ENCODE data around the gene SYNGAP1.

SYNGAP1 gene

GRCh38 chr6:33421344-33421643 lies 1.4 kb downstream of the SYNGAP1 start:
- DNase-seq (ENCODE audit: low read depth in 2 of 2) = no peak

GRCh38 chr6:33423777-33424176 lies 3.9 kb downstream of the SYNGAP1 start:
- DNase-seq (ENCODE audit: low read depth in 2 of 2) = no peak

DNA sequence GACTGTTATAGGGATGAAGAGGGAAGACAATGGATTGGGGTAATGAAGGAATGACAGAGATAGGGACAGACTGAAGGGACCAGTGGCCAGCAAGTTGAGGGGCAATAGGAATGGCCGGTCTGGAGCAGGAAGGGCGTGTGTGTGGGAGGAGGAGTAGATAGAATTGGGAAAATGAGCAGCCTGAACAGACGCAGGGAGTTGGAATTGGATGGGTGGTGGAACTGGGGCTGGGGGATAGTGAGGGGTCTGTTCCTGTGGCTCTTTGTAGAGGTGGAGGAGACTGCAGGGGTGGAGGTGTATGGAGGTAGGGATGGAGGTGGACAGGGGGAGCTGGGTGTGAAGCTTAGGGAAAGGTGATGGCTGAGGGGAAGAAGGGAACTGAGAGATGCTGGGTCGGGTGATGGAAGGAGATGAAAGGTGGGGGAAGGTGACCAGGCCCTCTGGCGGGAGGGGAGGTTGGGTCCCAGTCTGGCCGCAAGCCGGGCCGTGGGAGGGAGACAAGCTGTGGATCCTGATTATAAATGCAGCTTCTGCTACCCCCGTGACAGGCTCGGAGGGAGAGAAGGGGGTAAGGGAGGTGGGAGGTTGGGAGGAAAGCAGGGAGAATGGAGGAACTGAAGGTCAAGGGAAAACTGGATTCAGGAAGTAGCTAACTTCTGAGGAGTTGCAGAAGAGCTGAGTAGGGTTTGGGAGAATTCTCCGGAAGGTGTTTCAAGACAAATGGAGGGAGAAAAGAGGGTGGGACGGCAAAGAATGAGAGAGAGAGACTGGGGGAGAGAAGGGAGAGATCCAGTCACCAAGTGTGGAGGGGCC lies 5.2 kb downstream of the SYNGAP1 start:
- no peak for DNase-seq (ENCODE audit: low read depth in 2 of 2)

DNA sequence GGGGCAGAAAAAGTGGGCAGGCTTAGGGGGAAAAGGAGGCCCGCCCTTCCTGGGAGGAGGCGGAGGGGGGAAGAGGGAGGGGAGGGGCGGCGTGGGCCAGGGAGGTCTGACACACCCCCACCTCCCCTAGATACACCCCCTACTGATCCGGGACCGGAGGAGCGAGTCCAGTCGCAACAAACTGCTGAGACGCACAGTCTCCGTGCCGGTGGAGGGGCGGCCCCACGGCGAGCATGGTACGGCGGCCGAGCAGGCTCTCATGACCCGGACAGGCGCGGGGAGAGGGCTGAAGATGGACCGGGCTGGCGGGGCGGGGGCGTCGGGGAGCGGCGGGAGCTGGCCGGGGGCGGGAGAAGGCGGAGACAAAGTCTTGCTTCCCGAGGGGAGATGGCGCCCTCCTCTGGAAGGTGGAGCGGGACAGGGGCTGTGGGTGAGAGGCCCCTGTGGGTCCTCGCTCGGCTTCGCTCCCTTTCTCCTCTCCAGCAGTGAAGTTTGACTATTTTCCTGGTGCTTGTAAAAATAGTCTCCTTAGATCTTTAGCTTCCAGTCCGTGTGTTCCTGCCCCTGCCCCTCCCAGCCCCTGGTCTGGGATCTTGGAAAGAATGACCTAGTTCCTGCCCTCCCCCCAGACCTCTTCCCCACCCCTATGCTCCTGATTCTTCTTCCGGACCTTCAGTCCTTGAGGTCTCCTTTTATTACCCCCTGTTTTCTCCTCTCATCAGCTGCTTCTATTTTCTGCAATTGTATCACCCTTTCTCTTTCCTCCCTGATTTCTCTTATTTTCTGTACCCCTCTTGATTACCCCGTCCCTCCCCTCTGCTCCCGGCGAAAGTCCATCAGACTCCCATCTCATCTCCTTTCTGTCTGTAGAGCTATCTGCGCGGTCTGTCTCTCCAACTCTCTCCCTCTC lies 6.1 kb downstream of the SYNGAP1 start:
- peak; percentile 79 to 84 for DNase-seq (ENCODE audit: low read depth in 2 of 2)

DNA sequence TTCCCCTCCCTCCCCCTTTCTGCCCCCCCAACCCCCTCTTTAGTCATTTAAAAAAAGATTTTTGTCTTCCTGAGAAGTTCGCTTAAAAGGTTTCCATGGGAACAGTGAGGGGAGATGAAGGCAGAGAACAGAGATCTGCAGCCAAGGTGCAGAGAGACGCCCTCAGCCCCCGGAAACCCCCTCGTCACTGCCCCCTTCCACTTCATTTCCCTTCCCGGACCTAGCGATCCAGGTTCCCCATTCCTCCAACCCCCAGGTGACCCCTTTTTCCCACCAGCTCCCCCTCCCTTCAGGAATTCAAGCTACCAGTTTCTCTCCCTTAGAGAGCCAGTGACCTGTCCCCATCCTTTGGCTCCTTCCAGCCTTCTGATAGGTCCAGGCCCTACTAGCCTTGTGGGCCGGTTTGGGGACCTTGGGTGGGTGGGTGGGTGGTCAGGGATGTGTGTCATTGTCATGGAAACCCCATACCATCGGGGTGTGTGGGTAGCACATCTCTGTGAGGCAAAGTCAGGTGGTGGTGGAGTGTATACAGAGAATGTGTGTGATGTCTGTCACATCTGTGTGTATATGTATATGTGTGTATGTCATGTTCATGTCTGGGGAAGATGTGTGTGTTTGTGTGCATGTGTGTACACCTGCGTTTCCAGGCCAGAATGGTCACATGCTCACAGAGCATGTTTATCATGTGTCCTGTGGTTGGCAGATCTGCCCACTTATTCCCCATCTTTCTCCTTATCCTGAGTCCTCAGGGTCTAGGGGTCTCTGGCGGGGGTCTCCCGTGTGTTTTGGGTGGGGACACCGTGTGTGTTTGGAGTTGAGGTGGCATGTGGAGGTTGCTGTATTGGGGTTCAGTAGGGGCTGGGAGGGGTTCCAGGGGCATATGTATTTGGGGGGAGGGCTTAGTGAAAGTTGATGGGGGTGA lies 7.0 kb downstream of the SYNGAP1 start:
- DNase-seq (ENCODE audit: low read depth in 2 of 2) = no peak

DNA sequence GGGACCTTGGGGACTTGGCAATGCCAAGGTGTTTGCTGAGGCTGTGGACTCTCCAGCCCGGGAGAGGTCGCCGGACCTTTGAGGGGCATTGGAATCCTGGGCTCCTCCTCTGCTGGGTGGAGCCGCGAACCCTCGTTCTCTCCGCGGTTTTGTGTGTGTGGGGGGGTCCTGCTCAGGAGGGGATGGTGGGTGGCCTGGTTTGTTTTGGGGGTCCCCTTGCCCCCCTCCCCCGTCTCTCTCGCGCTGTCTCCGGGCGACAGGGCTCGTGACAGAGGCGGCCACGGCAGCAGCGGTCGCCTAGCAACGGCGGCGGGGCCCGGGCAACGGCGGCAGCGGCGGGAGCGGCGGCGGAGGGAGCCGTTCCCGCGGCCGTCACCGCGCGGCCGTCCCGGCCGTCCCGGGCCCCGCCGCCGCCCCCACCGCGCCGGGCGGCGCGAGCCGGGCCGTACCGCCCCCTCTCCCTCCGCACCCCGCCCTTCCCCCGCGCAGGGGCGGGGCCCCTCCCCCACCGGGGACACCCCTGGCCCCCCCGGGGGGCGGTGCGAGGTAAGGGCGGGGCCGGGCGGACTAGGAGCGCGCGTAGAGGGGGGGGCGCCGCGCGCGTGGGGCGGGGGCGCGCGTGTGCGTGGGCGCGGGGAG lies 7.8 kb downstream of the SYNGAP1 start:
- peak; percentile 41 to 55 for DNase-seq (ENCODE audit: low read depth in 2 of 2)

DNA sequence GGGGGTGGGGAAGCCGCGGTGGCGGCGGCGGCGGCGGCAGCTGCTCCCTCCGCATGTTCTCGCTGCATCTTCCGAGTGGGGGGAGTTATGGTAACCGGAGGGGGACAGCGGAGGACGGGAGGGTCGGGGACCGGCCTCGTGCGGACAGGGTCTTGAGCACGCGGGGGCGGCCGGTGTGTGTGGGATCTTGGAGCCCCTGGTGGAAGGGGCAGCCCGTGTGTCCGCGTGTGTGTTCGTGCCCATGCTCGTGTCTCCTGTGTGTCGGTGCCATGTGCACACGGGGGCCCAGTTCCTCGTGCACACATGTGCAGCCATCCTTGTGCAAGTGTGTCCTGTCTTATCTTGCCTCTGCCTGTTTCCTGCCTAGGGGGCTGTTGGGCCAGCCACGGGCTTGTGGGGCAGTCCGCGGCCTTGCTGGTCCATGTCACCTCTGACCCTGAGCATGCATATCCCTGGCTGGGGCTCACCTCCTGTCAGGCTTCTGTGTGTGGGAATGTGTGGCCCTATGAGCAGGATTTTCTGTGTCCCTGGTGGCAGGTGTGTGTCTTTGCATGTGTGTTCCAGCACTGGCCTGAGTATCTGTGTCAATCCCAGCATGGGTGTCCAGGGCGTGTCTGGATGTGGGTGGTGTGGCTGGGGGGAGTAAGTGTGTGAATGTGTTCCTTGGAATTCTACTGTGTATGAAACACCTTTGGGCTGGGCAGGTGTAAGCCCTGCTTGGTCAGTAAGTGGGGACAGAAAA lies 8.5 kb downstream of the SYNGAP1 start:
- no peak for DNase-seq (ENCODE audit: low read depth in 2 of 2)

DNA sequence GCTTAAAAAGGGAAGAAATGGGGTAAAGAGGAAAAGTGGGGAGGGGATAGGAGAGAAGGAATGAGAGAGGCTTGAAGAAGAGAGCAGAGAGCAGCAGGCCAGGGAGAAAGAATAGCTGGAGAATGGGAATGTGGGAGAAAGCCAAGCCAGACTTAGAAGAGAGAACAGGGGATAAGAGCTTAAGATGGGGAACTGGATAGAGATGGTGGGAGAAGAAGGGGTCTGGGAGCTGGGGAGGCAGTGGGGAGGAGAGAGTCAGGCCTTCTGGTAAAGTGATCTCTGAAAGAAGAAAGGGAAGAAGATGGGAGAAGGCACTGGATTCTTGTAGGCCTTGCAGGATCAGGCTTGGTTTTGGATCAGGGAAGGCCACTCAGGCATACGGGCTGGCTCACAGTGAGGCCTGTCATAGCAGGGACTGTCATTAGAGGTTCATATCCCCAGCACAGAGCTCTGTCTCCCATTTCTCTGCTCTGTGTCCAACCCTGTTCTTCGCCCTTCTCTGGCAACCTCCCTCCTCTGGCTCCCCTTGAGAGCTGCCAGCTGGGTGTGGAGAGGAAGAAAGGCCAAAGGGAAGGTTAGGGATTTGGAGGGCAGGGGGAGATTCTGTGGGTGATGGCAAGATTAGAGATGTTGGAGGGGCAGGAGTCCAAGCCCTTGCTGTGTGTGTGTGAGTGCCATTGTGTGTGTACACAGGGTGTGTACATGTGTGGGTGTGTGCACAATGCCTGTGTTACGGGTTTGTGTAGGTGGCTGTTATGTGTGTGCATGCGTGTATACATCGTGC lies 9.3 kb downstream of the SYNGAP1 start:
- no peak for DNase-seq (ENCODE audit: low read depth in 2 of 2)

DNA sequence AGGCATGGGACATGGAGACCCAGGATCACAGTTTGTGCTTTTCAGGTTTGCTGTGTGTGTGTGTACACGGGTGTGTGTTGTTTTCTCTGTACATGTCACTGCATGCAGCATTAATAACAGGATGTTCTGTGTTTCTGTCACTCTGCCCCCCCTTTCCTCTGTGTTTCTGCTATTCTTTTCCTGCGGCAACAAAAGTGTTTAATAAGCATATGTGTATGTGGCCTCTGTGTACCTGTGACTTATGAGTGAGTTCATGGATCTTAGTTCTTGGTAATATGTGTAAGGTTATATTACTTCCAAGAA lies 9.8 kb downstream of the SYNGAP1 start:
- DNase-seq (ENCODE audit: low read depth in 2 of 2) = no peak

DNA sequence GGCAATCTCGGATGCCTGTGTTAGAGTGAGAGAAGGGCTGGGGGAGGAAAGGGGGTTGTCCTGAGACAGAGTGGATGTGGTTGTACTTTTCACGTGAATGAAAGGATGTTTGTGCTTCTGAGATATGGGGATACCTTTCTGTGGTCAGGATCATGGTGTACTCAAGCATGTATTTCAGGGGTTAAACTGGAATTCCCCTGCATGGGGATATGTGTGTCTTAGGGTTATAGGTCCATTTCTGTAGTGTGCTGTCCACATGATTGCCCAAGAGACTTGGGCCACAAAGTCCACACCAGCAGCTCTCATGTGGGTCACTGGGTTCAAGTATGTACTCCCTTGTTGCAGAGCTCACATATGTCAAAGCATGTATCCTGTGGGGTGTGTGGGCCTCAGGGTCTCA lies 10.5 kb downstream of the SYNGAP1 start:
- no peak for DNase-seq (ENCODE audit: low read depth in 2 of 2)

GRCh38 chr6:33430991-33431879 lies 11.4 kb downstream of the SYNGAP1 start:
- peak; percentile 72 to 78 for DNase-seq (ENCODE audit: low read depth in 2 of 2)

- DNase-seq (ENCODE audit: low read depth in 2 of 2) = no peak
Observed at GRCh38 chr6:33431880-33432541, 12.1 kb downstream of the SYNGAP1 start.

DNA sequence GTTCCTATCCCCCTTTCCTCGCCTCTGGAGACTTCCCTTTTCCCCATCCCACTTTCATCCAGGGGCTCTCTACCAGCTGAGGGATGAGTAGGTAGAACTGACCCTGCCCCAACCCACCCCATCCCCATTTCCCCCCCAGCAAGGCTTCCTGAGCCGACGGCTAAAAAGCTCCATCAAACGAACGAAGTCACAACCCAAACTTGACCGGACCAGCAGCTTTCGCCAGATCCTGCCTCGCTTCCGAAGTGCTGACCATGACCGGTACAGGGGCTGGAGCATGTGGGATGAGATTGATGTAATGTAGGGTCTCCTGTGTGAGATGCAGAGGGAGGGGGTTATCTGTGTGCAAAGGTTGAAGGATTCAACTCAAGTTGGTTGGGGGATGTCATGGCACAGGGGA lies 12.7 kb downstream of the SYNGAP1 start:
- DNase-seq (ENCODE audit: low read depth in 2 of 2) = no peak

DNA sequence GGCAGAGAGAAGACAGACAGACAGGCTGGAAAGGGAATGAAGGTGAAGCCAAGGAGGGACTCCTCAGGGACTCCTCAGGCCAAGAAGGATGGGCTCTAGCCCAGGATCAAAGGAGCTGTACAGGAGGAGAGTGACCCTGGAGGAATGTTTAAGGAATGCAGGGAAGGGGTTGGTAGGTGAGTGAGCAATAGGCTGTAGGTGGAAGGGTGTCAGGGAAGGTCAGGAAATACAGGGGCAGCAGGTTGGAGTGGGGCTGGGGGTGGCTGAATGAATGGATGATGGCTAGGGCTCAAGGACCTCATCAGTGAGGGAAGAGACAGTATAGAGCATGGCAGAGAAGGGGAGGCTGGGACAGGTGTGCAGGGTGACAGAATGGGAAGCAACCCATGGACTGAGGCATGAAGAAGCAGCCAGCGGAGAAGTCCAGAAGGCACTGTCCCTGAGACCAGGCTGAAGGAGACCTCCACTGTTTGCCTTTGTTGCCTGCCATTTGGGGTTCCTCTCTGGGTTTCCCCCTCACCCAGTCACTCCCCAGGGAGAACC lies 13.2 kb downstream of the SYNGAP1 start:
- no peak for DNase-seq (ENCODE audit: low read depth in 2 of 2)

DNA sequence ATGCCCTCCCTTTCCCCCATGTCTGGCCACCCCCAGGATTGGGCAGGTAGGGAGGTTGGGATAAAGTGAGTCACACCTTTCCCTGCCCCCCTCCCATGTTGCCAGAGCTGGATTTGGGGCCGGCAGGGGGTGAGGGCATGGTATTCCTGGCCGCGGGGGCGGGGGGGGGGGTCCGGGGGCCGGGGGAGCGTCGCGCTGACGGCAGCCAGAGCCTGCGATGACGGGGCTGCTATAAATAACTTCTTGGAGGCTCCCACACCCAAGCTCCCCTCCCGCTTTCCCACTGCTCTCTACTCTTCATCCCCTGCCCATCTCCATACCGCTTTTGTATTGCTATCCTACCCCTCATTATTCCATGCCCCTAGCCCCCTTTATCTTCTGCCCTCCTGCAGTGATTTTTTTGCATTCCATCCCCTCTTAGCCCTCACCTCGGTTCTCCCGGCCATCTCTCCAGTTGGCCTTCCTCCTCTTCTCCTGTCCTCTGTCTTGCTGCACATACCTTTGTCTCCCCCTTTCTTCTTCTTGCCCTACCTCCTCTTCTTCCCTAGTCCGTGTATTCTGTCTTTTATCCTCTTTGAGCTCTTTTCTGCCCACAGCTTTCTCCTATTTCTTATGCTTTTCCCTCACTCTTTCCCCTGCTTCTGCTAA lies 13.8 kb downstream of the SYNGAP1 start:
- DNase-seq (ENCODE audit: low read depth in 2 of 2) = no peak

DNA sequence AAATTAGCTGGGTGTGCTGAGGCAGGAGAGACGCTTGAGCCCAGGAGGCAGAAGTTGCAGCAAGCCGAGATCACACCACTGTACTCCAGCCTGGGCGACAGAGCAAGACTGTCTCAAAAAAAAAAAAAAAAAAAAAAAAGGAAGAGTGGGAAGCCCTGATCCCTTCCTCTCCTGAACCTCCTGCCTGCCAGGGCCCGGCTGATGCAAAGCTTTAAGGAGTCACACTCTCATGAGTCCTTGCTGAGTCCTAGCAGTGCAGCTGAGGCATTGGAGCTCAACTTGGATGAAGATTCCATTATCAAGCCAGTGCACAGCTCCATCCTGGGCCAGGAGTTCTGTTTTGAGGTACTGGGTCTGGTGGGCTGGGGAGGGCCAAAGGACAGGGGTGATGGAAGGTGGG lies 15.1 kb downstream of the SYNGAP1 start:
- no peak for DNase-seq (ENCODE audit: low read depth in 2 of 2)

DNA sequence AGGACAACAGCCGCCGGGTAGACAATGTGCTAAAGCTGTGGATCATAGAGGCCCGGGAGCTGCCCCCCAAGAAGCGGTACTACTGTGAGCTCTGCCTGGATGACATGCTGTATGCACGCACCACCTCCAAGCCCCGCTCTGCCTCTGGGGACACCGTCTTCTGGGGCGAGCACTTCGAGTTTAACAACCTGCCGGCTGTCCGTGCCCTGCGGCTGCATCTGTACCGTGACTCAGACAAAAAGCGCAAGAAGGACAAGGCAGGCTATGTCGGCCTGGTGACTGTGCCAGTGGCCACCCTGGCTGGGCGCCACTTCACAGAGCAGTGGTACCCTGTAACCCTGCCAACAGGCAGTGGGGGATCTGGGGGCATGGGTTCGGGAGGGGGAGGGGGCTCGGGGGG lies 17.8 kb downstream of the SYNGAP1 start:
- no peak for DNase-seq (ENCODE audit: low read depth in 2 of 2)

All from stimulated activated CD8-positive, alpha-beta memory T cell treated with anti-CD3 and anti-CD28 coated beads, Interleukin-2, amount 100 ng/mL, for 48 hours (primary cell).